NCI-H446 treated with DMSO at 0.1 percent for 48 hours (cell line): ENCODE results near the gene MICAL2.

ENCODE experiments used
- DNase-seq: peaks from one replicate; lab custom pipeline; 2025; lab: John Stamatoyannopoulos, UW

The MICAL2 gene

DNA sequence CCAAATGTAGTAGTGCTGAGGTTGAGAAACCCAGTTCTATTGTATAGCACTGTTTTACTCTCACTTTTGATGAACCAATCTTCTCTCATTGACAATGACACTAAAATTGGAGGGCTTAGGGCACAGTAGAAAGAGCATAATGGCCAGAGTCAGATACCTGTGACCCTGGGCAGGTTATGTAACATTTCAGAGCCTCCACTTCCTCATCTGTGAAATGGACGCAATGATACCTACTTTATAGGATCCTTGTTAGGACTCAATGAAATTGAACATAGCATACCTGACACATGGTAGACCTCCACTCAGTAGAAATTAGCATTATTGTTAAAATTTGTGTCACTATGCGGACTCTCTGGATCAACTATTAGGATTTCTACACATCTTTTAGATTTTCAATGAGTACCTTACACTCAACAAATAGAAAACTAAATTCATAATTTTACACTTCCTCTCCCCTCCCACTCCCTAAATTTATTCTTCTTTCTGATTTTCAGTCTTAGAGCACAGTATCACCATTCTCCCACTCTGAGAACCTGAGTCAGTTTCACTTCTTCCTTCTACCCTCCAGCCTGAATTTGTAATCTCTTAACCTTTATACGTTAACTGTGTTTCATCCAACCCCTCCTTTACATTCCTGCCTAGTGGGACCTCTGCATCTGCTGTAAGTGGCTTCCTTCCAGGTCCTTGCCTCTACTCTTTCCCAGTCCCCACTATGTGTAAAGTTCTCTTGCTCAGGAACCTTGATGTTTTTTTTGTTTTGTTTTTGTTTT lies 78.3 kb downstream of the MICAL2 start:
- no peak for DNase-seq

- DNase-seq, result peak; percentile 63
Measured at GRCh38 chr11:12189543-12190235, 79.3 kb downstream of the MICAL2 start.

- no peak for DNase-seq
Measured at GRCh38 chr11:12190511-12190910, 80.1 kb downstream of the MICAL2 start.

DNA sequence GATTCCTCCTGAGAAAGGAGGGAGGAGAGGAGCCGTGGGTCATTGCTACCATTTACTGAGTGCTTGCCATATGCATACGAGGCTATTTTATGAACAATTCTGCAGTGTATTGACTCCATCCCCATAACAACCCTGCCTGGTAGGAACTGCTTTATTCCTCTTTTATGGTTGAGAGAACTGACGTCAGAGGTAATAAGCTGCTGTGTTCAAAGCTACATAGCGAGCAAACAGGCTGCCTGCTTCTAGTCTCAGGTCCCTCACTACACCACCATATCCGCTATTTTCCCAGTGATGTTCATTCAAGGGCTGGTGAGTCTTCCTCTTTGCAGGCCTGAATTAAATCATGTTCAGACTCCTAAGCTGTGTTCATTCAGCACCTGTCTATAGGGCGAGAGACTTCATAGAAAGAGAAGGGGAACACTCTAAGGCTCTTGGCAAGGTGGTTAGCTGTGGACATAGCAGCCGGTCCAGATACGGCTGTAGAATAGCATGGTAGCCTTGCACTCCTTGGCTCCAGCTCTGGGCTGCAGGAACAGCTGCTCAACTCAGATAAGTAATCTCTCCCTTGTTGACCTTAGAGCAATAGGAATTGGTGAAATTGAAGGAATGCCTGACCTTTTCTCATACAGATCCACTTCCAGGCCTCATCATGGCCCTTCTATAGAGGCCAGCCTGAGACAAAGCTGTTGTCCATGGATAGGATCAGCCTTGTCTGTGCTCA lies 82.6 kb downstream of the MICAL2 start:
- no peak for DNase-seq

GRCh38 chr11:12193515-12194336 lies 83.3 kb downstream of the MICAL2 start:
- DNase-seq, result no peak

- DNase-seq, result no peak
Measured at GRCh38 chr11:12195768-12196167, 85.4 kb downstream of the MICAL2 start.

DNA sequence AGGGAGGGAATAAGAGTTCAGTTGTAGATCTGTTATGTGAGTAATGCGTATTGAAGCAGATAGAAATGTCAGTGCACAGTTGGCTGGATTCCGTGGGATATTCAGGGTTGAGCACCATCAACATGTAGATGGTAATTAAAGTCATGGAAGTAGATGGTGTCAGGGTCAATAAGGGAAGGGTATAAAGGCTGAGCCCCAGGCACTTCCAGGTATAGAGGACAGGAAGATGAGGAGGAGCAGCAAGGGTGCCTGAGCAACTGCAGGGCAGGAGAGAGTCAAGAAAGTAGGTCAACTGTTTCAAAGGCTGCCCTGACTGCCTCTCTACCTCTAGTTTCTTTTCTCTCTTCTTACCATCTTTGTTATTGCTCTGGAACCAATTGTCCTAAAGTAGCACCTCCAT lies 85.9 kb downstream of the MICAL2 start:
- DNase-seq, result no peak

GRCh38 chr11:12196872-12197271 lies 86.5 kb downstream of the MICAL2 start:
- DNase-seq, result no peak

DNA sequence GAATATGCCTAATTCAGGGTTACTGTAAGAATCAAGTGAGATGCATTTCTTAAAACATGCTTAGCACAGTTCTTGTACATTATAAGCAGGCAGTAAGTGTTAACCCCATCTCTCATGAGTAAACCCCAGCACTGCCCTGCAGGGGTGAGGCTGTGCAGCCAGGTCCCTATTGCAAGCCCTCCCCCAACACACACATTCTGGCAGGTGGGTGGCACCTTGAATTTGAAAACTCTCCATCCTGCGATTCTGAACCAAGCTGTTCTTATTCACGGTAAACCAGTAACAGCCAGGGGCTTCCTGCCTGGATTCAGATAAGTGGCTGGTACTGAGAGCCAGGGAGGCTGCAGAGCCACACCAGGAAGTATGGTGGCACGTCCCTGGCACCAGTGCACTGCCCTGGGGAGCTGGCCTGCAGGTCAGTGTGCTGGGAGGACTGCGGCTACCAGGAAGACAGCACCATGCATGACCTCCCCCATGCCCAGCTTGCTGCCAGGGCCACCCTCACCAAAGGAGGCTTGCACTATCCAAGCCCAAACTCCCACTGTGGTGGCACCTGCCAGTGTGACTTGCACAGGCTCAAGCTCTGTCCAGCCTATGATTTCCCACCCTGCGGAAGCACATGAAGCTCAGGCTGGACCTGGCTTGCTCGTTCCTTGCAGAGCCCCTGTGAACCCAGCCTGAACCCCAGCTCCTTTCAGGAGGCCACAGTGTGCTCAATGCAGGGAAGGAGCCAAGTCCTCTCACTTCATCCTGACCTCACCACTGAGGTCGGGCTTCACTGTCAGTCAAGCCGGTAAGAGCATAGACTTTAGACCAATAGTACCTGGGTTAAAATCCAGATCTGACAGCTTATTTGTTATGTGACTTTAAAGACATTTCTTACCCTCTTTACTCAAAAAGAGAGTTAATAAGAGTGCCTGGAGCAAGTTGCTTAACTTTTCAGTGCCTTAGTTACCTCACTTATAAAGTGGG lies 88.1 kb downstream of the MICAL2 start:
- DNase-seq, result no peak

DNA sequence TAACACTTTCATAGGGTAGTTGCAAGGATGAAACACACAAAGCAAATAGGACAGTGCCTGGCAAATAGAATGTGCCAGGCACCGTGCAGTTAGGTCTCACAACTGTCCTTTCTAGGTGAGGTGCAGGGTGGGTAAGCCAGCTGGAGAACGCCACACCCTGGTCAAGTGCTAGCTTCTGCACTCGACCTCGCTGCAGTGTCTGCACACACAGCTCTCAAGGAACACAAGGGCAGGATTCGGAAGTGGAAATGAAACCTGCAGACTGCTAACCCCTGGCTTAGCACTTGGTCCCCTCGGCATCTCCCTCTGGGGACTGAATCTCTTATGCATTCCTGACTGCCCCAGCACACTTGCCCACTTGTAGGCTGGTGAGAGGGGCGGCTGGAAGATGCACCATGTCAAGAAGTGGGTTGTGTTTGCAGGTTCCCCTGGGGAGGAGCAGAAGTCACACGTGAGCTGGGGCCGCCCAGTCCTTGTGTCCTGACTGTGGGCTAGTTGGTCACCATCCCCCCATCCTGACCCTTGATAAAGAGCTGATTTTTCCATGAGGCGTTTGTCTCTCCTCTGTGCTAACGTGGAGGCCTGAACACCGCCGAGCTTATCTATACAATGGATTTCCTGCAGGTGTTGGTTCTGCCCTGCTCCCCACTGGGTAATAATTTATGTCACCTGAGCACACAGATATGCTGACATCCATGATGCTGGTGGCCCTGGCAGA lies 89.0 kb downstream of the MICAL2 start:
- no peak for DNase-seq

- no peak for DNase-seq
Measured at GRCh38 chr11:12200279-12200990, 90.0 kb downstream of the MICAL2 start.

- no peak for DNase-seq
Measured at GRCh38 chr11:12200991-12201985, 90.9 kb downstream of the MICAL2 start.

DNA sequence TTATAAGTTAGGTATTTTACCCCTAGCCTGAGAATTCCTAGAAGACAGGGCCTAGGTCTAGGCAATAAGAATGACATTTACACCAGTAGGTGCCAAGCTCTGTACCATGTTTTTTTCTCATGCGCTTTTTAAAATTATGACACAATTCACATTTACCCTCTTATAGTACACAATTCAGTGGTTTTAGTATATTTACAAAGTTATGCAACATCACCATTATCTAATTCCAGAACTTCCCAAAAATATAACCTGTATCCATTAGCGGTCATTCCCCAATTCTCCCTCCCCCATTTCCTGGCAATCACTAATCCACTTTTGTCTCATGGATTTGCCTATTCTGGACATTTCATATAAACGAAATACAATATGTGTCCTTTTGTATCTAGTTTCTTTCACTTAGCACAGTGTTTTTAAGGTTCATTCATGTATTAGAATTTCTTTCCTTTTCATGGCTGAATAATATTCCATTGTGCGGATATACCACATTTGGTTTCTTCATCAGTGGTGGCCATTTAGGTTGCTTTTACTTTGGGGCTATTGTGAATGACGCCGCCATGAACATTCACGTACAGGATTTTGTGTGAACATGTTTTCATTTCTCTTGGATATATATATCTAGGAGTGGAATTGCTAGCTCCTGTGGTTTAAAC lies 92.4 kb downstream of the MICAL2 start:
- no peak for DNase-seq

GRCh38 chr11:12204506-12204905 lies 94.1 kb downstream of the MICAL2 start:
- DNase-seq, result no peak

DNA sequence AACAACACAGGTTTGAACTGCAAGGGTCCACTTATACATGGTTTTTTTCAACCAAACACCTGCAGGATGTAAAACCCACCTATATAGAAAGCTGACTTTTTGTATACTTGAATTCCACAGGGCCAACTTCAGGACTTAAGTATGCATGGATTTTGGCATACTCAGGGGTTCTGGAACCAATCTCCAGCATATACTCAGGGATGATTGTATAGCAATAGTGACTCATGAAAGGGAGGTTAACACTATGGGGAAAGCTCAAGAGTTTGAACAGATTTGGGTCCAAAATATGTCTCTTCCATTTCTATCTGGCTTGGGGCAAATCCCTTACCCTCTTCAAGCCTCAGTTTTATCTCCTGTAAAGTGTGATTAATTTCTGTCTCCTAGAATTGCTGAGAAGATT lies 94.9 kb downstream of the MICAL2 start:
- no peak for DNase-seq

GRCh38 chr11:12206529-12206928 lies 96.1 kb downstream of the MICAL2 start:
- DNase-seq, result no peak

DNA sequence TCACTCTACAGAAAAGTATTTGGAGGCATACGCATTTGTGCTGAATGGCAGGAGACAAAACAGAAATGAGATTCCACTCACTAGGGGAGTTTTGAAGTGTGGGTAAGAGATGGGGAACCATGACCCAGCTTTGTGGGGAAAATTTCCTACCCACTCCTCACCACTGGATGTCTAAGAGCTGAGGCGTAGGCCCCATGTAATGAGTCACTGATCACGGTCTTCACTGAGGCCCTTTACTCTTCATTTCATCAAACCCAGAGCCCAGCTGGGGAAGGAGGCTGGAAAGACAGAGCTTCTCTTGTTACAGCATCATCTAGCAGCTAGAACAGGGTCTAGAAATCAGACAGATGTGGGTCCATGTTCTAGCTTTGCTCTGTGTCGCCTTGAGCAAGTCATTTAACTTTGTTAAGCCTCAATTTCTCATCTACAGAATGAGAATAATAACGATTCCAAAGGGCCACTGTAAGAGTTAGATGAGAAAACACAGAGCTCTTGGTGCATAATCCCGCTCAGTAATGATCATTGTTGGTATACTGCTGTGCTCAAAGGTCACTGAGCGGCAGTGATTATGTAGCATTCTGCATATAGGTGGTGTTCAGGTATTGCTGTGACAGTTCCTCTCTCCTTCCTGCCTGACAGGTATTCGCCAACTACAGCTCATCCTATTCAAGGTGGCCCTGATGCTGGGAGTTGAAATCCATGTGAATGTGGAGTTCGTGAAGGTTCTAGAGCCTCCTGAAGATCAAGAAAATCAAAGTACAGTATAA lies 97.2 kb downstream of the MICAL2 start:
- DNase-seq, result no peak
